ENCODE measurements around the gene CCDC197. TPM values are rescaled to one million over a fixed set of nuclear protein-coding genes. Genes with fewer than 3 reads are reported as not detected.

Gene CCDC197
- total RNA-seq, 2 donors from 2014 or later: not detected

- no peak overlapping the region for H3K4me3 ChIP-seq (ENCODE audit: low read length)
- Mint-ChIP-seq H3K27ac (no peak overlapping the region), H3K36me3 (ENCODE audit: low read depth) (peaks cover 13% of the 10 kb centered on the region), H3K4me1 (peaks cover 9% of the 10 kb centered on the region), H3K4me3 (no peak overlapping the region), H3K9me3 (peaks cover 4% of the 10 kb centered on the region), H3K27me3 (ENCODE audit: insufficient read depth) (no peaks in the 10 kb centered on the region)
- 84 to 90% methylated on average over 2 to 5 of the region's 5 CpGs for WGBS, 2 experiments (ENCODE audit: insufficient coverage in 1 of 2, insufficient read length in 1 of 2)
- H3K9me3 ChIP-seq (ENCODE audit: control insufficient read depth, low read length): no peaks in the 10 kb centered on the region
- H3K27ac ChIP-seq (ENCODE audit: low read depth, low read length): no peak overlapping the region
- TF ChIP-seq, protein P1, sequence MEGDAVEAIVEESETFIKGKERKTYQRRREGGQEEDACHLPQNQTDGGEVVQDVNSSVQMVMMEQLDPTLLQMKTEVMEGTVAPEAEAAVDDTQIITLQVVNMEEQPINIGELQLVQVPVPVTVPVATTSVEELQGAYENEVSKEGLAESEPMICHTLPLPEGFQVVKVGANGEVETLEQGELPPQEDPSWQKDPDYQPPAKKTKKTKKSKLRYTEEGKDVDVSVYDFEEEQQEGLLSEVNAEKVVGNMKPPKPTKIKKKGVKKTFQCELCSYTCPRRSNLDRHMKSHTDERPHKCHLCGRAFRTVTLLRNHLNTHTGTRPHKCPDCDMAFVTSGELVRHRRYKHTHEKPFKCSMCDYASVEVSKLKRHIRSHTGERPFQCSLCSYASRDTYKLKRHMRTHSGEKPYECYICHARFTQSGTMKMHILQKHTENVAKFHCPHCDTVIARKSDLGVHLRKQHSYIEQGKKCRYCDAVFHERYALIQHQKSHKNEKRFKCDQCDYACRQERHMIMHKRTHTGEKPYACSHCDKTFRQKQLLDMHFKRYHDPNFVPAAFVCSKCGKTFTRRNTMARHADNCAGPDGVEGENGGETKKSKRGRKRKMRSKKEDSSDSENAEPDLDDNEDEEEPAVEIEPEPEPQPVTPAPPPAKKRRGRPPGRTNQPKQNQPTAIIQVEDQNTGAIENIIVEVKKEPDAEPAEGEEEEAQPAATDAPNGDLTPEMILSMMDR (conservative IDR thresholded peaks at IDR 0.05): no peak
- DNase-seq: no peak
- H3K27me3 ChIP-seq (ENCODE audit: control insufficient read depth, insufficient read depth, low read length, poor library complexity, severe bottlenecking): no peaks in the 10 kb centered on the region
- H3K36me3 ChIP-seq (ENCODE audit: control insufficient read depth, insufficient read depth, low read length): peaks cover 3% of the 10 kb centered on the region
- H3K4me1 ChIP-seq (ENCODE audit: control insufficient read depth, insufficient read depth, low read length): peaks cover 4% of the 10 kb centered on the region
- no peak overlapping the region for H3K9ac ChIP-seq (ENCODE audit: extremely low read depth, low read length, poor library complexity, severe bottlenecking)
These were observed 43.1 kb downstream of the CCDC197 start for GRCh38 chr14:94040247-94040646.

GRCh38 chr14:94040796-94041195 lies 43.7 kb downstream of the CCDC197 start:
- DNase-seq: no peak
- no peak overlapping the region for H3K4me3 ChIP-seq (ENCODE audit: low read length)
- no peaks in the 10 kb centered on the region for H3K9me3 ChIP-seq (ENCODE audit: control insufficient read depth, low read length)
- 94 to 97% methylated on average over 10 to 13 of the region's 13 CpGs for WGBS, 2 experiments (ENCODE audit: insufficient coverage in 1 of 2, insufficient read length in 1 of 2)
- H3K27ac Mint-ChIP-seq: no peak overlapping the region
- TF ChIP-seq, protein P1 (conservative IDR thresholded peaks at IDR 0.05): no peak
- H3K4me3 Mint-ChIP-seq: no peak overlapping the region
- H3K36me3 ChIP-seq (ENCODE audit: control insufficient read depth, insufficient read depth, low read length): peaks cover 3% of the 10 kb centered on the region
- no peak overlapping the region for H3K9ac ChIP-seq (ENCODE audit: extremely low read depth, low read length, poor library complexity, severe bottlenecking)
- H3K27me3 Mint-ChIP-seq (ENCODE audit: insufficient read depth): no peaks in the 10 kb centered on the region
- no peak overlapping the region for H3K27ac ChIP-seq (ENCODE audit: low read depth, low read length)
- H3K4me1 ChIP-seq (ENCODE audit: control insufficient read depth, insufficient read depth, low read length): peaks cover 3% of the 10 kb centered on the region
- peaks cover 8% of the 10 kb centered on the region for H3K4me1 Mint-ChIP-seq
- H3K27me3 ChIP-seq (ENCODE audit: control insufficient read depth, insufficient read depth, low read length, poor library complexity, severe bottlenecking): no peaks in the 10 kb centered on the region
- H3K36me3 Mint-ChIP-seq (ENCODE audit: low read depth): peaks cover 19% of the 10 kb centered on the region
- peaks cover 2% of the 10 kb centered on the region for H3K9me3 Mint-ChIP-seq

DNA sequence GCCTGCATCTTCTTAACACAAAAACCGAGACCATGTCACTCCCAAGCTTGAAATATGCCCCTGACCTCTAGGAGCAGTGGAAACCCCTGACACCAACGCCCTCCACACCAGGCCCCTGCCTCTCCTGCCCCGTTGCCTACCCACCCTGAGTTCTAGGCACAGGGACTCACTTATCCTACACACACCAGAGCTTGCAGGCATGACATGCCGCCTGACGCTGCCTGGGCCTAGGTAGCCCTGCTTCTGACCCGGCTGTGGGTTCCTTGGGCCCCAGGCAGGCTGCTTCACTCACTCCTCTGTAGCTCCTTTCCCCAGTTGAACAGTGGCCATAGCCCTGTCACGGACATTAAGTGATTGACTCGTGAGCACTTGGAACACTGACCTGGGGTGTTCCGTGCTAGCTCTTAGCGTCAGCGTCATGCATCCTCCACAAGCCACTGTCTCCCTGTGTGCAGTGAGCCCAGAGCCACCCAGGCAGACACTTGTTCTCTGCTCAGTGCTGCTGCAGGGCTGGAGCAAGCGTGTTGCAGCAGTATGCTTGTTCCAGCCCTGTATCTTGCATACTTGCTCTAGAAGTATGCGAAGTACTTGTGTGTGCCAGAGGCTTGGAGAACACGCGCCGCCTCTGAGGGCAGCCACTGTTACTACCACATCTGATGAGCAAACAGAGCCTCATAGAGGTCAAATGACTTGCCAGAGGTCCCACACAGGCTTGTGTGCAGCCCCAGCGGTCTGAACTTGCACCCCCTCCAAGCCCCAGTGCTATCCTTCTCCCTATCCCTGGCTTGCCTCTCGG lies 44.6 kb downstream of the CCDC197 start:
- H3K4me1 Mint-ChIP-seq: peaks cover 1% of the 10 kb centered on the region
- Histone ChIP-seq H3K4me3 (ENCODE audit: low read length) (no peak overlapping the region), H3K36me3 (ENCODE audit: control insufficient read depth, insufficient read depth, low read length) (peaks cover 8% of the 10 kb centered on the region), H3K9ac (ENCODE audit: extremely low read depth, low read length, poor library complexity, severe bottlenecking) (no peak overlapping the region), H3K4me1 (ENCODE audit: control insufficient read depth, insufficient read depth, low read length) (no peaks in the 10 kb centered on the region), H3K27ac (ENCODE audit: low read depth, low read length) (no peak overlapping the region), H3K27me3 (ENCODE audit: control insufficient read depth, insufficient read depth, low read length, poor library complexity, severe bottlenecking) (no peaks in the 10 kb centered on the region), H3K9me3 (ENCODE audit: control insufficient read depth, low read length) (no peaks in the 10 kb centered on the region)
- no peak for DNase-seq
- WGBS, 2 experiments (ENCODE audit: insufficient coverage in 1 of 2, insufficient read length in 1 of 2): 93 to 96% methylated on average over 13 to 18 of the region's 18 CpGs
- H3K4me3 Mint-ChIP-seq: no peak overlapping the region
- H3K27ac Mint-ChIP-seq: no peak overlapping the region
- H3K27me3 Mint-ChIP-seq (ENCODE audit: insufficient read depth): no peaks in the 10 kb centered on the region
- TF ChIP-seq, protein P1 (conservative IDR thresholded peaks at IDR 0.05): no peak
- H3K9me3 Mint-ChIP-seq: no peaks in the 10 kb centered on the region
- peaks cover 20% of the 10 kb centered on the region for H3K36me3 Mint-ChIP-seq (ENCODE audit: low read depth)
